BJ (cell line): ENCODE results near the gene PPP1R8. TPM values are rescaled to one million over a fixed set of nuclear protein-coding genes. Genes with fewer than 3 reads are reported as not detected.
A peak's percentile ranks its signal among the peaks of the same experiment; 100 is the strongest.
"Not testable (repeated sequence)": the region's sequence is repeated elsewhere in the genome, so short reads cannot be mapped to it uniquely, and the experiment has no call there.

ENCODE experiments used
- CTCF ChIA-PET: fragments of 350-600 bp; formaldehyde crosslinking; extraction: SDS; loops from one replicate; lab custom pipeline; 2021; ENCODE audit warnings: antibody characterized with exemption, inconsistent platforms; lab: Yijun Ruan, JAX
- POLR2A ChIA-PET: fragments of 300-600 bp; sonication (Branson Sonifier 250); formaldehyde crosslinking; extraction: SDS; loops from one replicate; lab custom pipeline; 2021; ENCODE audit warnings: antibody characterized with exemption; lab: Charles Lee
- DNase-seq: peaks from one replicate; pipeline ENCODE4 v3.0.0-alpha.2; 2011; ENCODE audit warnings: low read depth
- H3K27me3 ChIP-seq: 2 replicates; pipeline ENCODE4 v1.6.0; 2011; ENCODE audit warnings: low read length; ENCODE audit not compliant: control insufficient read depth, insufficient read depth
- H3K36me3 ChIP-seq: 2 replicates; pipeline ENCODE4 v1.5.1; 2011; ENCODE audit warnings: low read length; ENCODE audit not compliant: control insufficient read depth, insufficient read depth
- H3K4me3 ChIP-seq: 2 replicates; pipeline ENCODE4 v1.5.1; 2011; ENCODE audit warnings: low read depth, mild to moderate bottlenecking, control low read depth, low read length
- CTCF ChIP-seq: IDR thresholded peaks from 2 replicates; pipeline ENCODE4 v1.5.1; 2011; ENCODE audit warnings: low read depth, mild to moderate bottlenecking, control low read depth, inconsistent platforms, low read length, moderate library complexity; ENCODE audit not compliant: insufficient read depth
- polyA plus RNA-seq: library from polyadenylated mRNA; depleted of rRNA; stranded (reverse); fragments of >200 nt; gene quantifications from 2 replicates; pipeline ENCODE4 v1.2.3, GENCODE V29; 2011

Gene PPP1R8
- polyA plus RNA-seq, 1 experiment, result 54.7 TPM

- H3K27me3 ChIP-seq, result no peaks in the 10 kb centered on the region
- no peak for DNase-seq
- H3K4me3 ChIP-seq, result no peak overlapping the region
- no peak for TF ChIP-seq CTCF
- CTCF ChIA-PET, result no interaction called here
- no peaks in the 10 kb centered on the region for H3K36me3 ChIP-seq
- POLR2A ChIA-PET, result no interaction called here
Observed at GRCh38 chr1:27868932-27869718, 38.5 kb downstream of the PPP1R8 start.

- Histone ChIP-seq H3K4me3 (no peak overlapping the region), H3K27me3 (no peaks in the 10 kb centered on the region), H3K36me3 (no peaks in the 10 kb centered on the region)
- POLR2A ChIA-PET, result no interaction called here
- no peak for TF ChIP-seq CTCF
- no peak for DNase-seq
- CTCF ChIA-PET, result no interaction called here
Observed at GRCh38 chr1:27869719-27870085, 39.1 kb downstream of the PPP1R8 start.

- DNase-seq, H3K27me3 ChIP-seq, H3K36me3 ChIP-seq, POLR2A ChIA-PET, H3K4me3 ChIP-seq: not testable (repeated sequence)
- CTCF ChIA-PET, result interaction anchor here (0.7 kb wide), 1 partner anchor 221 kb away, joined by 3 read pairs; no protein-coding TSS in a partner anchor
Observed at GRCh38 chr1:27871076-27871475, 40.5 kb downstream of the PPP1R8 start.

GRCh38 chr1:27872059-27872801 lies 41.6 kb downstream of the PPP1R8 start, which contains the start of gene THEMIS2:
THEMIS2 (plus strand) TSS chr1:27872544; CDS start chr1:27872572, 28 bp downstream.
- ChIA-PET CTCF (interaction anchor here (1.4 kb wide), 1 partner anchor 107 kb away, joined by 3 read pairs; no protein-coding TSS in a partner anchor), POLR2A (no interaction called here)
- Histone ChIP-seq H3K4me3 (peak within 1 kb of the TSS; percentile 53), H3K36me3 (no peaks in the 10 kb centered on the region), H3K27me3 (no peaks in the 10 kb centered on the region)
- no peak for DNase-seq
- no peak for TF ChIP-seq CTCF

- Histone ChIP-seq H3K4me3 (peak overlapping the region; percentile 53), H3K36me3 (no peaks in the 10 kb centered on the region), H3K27me3 (no peaks in the 10 kb centered on the region)
- ChIA-PET POLR2A (no interaction called here), CTCF (interaction anchor here (1.4 kb wide), 1 partner anchor 106 kb away, joined by 3 read pairs; no protein-coding TSS in a partner anchor)
- DNase-seq, result no peak
- TF ChIP-seq CTCF, result no peak
Observed at GRCh38 chr1:27872802-27873551, 42.4 kb downstream of the PPP1R8 start.
